Breast epithelium (tissue), 3 donors: ENCODE data around the gene FOXP3.

Experiments used
- POLR2A ChIP-seq: fragments of 450-650 bp; IDR thresholded peaks from one replicate; pipeline ENCODE4 v1.6.1; 2016; ENCODE audit warnings: antibody characterized with exemption, mild to moderate bottlenecking, moderate library complexity
- TF ChIP-seq, protein P1 (sequence below), 3 donors: fragments of 450-650 bp; IDR thresholded peaks; one replicate each; pipeline ENCODE4 v1.5.1; 2016 to 2017; ENCODE audit warnings: antibody characterized with exemption in 3 of 3, mild to moderate bottlenecking in 3 of 3, moderate library complexity in 3 of 3

DNA sequence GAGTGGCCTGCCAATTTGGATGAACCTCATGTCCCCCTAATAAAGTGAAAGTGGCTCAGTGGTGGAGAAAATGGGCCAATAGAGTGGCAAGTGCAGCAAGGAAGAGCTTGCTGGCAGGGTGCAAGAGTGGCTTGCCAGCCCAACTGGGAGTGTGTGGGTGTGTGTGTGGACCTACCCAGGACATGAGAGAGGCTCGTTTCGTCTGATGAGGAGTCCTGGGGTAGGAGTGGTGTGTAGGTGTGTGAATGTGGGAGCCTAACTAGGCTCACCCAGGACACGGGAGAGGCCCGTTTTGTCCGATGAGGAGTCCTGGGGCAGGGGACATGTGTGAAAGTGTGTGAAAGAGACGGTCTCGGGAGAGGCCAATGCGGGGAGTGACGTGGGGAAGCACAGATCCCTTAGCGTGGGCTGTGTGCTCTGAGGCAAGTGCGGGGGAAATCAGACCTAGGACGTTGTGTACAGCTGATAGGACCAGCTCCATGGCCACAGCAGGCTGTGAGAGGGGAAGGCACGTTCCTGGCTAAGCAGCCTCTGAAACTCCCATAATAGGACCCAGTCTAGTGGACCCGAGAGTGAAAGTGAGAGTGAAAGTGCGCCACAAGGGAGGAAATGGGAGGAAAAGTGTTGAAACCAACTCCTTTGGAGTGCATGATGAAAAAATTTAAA lies 44.2 kb upstream of the FOXP3 start:
- no peak for TF ChIP-seq POLR2A
- TF ChIP-seq, protein P1, sequence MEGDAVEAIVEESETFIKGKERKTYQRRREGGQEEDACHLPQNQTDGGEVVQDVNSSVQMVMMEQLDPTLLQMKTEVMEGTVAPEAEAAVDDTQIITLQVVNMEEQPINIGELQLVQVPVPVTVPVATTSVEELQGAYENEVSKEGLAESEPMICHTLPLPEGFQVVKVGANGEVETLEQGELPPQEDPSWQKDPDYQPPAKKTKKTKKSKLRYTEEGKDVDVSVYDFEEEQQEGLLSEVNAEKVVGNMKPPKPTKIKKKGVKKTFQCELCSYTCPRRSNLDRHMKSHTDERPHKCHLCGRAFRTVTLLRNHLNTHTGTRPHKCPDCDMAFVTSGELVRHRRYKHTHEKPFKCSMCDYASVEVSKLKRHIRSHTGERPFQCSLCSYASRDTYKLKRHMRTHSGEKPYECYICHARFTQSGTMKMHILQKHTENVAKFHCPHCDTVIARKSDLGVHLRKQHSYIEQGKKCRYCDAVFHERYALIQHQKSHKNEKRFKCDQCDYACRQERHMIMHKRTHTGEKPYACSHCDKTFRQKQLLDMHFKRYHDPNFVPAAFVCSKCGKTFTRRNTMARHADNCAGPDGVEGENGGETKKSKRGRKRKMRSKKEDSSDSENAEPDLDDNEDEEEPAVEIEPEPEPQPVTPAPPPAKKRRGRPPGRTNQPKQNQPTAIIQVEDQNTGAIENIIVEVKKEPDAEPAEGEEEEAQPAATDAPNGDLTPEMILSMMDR (IDR thresholded peaks at IDR 0.05) = no peak
